Measurements from ENCODE around the gene ADGRG2.

ADGRG2 gene

DNA sequence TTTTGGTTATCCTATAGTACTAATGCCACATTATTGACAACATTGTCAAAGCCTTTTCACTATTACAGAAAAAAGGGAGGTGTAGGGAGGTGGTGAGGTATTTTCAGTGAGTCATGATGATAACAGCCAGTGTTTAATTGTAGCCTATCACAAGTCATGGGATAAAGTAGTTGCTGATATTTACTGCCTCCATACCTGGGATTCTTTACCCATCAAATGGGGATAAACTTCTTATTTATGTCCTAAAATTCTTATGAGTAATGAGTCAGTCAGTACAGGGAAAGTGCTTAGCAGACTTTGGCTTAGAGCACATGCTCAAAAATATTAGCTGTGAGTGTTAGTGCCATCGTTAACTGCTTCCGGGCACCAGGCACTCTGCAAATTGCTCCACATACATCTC is 25.7 kb downstream of the ADGRG2 start:
- TF ChIP-seq TOX (CRISPR knock-in tag; IDR thresholded peaks at IDR 0.05; ENCODE audit: borderline replicate concordance) (no peak), ISL1 (CRISPR knock-in tag; IDR thresholded peaks at IDR 0.05) (no peak), ZNF8 (CRISPR knock-in tag; IDR thresholded peaks at IDR 0.05) (no peak), ZC3H10 (CRISPR knock-in tag; IDR thresholded peaks at IDR 0.05) (no peak), CSDC2 (CRISPR knock-in tag; IDR thresholded peaks at IDR 0.05) (no peak), OSR1 (CRISPR knock-in tag; IDR thresholded peaks at IDR 0.05) (no peak), RARB (CRISPR knock-in tag; IDR thresholded peaks at IDR 0.05) (no peak), SNAI2 (CRISPR knock-in tag; IDR thresholded peaks at IDR 0.05) (no peak), GLIS3 (CRISPR knock-in tag; IDR thresholded peaks at IDR 0.05) (no peak)
- TF ChIP-seq, protein P1, sequence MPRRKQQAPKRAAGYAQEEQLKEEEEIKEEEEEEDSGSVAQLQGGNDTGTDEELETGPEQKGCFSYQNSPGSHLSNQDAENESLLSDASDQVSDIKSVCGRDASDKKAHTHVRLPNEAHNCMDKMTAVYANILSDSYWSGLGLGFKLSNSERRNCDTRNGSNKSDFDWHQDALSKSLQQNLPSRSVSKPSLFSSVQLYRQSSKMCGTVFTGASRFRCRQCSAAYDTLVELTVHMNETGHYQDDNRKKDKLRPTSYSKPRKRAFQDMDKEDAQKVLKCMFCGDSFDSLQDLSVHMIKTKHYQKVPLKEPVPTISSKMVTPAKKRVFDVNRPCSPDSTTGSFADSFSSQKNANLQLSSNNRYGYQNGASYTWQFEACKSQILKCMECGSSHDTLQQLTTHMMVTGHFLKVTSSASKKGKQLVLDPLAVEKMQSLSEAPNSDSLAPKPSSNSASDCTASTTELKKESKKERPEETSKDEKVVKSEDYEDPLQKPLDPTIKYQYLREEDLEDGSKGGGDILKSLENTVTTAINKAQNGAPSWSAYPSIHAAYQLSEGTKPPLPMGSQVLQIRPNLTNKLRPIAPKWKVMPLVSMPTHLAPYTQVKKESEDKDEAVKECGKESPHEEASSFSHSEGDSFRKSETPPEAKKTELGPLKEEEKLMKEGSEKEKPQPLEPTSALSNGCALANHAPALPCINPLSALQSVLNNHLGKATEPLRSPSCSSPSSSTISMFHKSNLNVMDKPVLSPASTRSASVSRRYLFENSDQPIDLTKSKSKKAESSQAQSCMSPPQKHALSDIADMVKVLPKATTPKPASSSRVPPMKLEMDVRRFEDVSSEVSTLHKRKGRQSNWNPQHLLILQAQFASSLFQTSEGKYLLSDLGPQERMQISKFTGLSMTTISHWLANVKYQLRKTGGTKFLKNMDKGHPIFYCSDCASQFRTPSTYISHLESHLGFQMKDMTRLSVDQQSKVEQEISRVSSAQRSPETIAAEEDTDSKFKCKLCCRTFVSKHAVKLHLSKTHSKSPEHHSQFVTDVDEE (CRISPR knock-in tag; IDR thresholded peaks at IDR 0.05), result no peak
- TF ChIP-seq, protein P2, sequence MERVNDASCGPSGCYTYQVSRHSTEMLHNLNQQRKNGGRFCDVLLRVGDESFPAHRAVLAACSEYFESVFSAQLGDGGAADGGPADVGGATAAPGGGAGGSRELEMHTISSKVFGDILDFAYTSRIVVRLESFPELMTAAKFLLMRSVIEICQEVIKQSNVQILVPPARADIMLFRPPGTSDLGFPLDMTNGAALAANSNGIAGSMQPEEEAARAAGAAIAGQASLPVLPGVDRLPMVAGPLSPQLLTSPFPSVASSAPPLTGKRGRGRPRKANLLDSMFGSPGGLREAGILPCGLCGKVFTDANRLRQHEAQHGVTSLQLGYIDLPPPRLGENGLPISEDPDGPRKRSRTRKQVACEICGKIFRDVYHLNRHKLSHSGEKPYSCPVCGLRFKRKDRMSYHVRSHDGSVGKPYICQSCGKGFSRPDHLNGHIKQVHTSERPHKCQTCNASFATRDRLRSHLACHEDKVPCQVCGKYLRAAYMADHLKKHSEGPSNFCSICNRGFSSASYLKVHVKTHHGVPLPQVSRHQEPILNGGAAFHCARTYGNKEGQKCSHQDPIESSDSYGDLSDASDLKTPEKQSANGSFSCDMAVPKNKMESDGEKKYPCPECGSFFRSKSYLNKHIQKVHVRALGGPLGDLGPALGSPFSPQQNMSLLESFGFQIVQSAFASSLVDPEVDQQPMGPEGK (CRISPR knock-in tag; IDR thresholded peaks at IDR 0.05; ENCODE audit: borderline replicate concordance), result no peak
- TF ChIP-seq, protein P3, sequence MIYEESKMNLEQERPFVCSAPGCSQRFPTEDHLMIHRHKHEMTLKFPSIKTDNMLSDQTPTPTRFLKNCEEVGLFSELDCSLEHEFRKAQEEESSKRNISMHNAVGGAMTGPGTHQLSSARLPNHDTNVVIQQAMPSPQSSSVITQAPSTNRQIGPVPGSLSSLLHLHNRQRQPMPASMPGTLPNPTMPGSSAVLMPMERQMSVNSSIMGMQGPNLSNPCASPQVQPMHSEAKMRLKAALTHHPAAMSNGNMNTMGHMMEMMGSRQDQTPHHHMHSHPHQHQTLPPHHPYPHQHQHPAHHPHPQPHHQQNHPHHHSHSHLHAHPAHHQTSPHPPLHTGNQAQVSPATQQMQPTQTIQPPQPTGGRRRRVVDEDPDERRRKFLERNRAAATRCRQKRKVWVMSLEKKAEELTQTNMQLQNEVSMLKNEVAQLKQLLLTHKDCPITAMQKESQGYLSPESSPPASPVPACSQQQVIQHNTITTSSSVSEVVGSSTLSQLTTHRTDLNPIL (CRISPR knock-in tag; IDR thresholded peaks at IDR 0.05; ENCODE audit: low read depth), result no peak
- no peak for ATAC-seq

DNA sequence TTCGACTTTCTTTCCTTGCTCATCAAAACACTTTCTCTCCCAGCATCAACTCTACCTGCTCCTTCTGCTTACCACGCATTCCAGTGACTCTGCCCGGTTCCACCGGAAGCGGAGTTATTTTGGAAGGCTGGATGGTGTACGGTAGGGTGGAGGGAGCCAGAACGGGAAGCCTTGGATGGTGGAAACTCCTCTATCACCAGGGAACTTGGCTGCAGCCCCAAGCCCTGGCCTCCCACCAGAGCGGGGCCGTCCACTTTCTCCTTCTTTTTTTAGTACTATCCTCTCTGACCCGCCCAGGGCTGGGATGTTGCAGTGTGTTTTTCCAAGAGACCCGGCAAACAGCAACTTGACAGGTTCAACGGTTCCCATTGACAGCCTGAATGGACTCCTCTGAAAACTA is 27.6 kb downstream of the ADGRG2 start:
- no peak for ATAC-seq
- TF ChIP-seq ZNF8 (CRISPR knock-in tag; IDR thresholded peaks at IDR 0.05) (no peak), RARB (CRISPR knock-in tag; IDR thresholded peaks at IDR 0.05) (no peak), ZNF70 (CRISPR knock-in tag; IDR thresholded peaks at IDR 0.05) (no peak), ZFP3 (CRISPR knock-in tag; IDR thresholded peaks at IDR 0.05) (no peak), PPARA (CRISPR knock-in tag; IDR thresholded peaks at IDR 0.05; ENCODE audit: borderline replicate concordance) (no peak)
- TF ChIP-seq, protein P2 (CRISPR knock-in tag; IDR thresholded peaks at IDR 0.05; ENCODE audit: borderline replicate concordance), result no peak
- TF ChIP-seq, protein P3 (CRISPR knock-in tag; IDR thresholded peaks at IDR 0.05; ENCODE audit: low read depth), result no peak
- TF ChIP-seq, protein P4, sequence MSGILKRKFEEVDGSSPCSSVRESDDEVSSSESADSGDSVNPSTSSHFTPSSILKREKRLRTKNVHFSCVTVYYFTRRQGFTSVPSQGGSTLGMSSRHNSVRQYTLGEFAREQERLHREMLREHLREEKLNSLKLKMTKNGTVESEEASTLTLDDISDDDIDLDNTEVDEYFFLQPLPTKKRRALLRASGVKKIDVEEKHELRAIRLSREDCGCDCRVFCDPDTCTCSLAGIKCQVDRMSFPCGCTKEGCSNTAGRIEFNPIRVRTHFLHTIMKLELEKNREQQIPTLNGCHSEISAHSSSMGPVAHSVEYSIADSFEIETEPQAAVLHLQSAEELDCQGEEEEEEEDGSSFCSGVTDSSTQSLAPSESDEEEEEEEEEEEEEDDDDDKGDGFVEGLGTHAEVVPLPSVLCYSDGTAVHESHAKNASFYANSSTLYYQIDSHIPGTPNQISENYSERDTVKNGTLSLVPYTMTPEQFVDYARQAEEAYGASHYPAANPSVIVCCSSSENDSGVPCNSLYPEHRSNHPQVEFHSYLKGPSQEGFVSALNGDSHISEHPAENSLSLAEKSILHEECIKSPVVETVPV (CRISPR knock-in tag; IDR thresholded peaks at IDR 0.05), result no peak

DNA sequence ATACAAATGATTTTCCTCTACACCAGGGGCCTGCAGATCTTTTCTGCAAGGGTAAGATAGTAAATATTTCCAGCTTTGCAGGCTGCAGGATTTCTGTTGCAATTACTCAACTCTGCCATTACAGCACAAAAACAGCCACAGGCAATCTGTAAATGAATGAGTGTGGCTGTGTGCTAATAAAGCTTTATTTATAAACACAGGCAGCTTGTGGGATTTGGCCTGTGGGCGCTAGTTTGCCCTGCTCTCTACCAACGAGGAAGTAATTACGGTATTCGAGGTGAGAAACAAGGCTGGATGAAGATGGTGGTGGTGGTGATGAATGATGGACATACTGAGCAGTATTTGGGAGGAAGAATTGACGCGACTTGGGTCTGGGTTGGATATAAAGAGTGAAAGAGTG is 30.7 kb downstream of the ADGRG2 start:
- no peak for ATAC-seq
- TF ChIP-seq ARNTL (CRISPR knock-in tag; IDR thresholded peaks at IDR 0.05; ENCODE audit: borderline replicate concordance, low read depth) (no peak), ESRRG (CRISPR knock-in tag; IDR thresholded peaks at IDR 0.05) (no peak), ZFP30 (CRISPR knock-in tag; IDR thresholded peaks at IDR 0.05) (no peak), ZFP3 (CRISPR knock-in tag; IDR thresholded peaks at IDR 0.05) (no peak), GLIS3 (CRISPR knock-in tag; IDR thresholded peaks at IDR 0.05) (no peak), ZNF70 (CRISPR knock-in tag; IDR thresholded peaks at IDR 0.05) (no peak), RARB (CRISPR knock-in tag; IDR thresholded peaks at IDR 0.05) (no peak), ZC3H10 (CRISPR knock-in tag; IDR thresholded peaks at IDR 0.05) (no peak)
- TF ChIP-seq, protein P3 (CRISPR knock-in tag; IDR thresholded peaks at IDR 0.05; ENCODE audit: low read depth), result no peak

Measured in SK-N-SH treated with all-trans-retinoic acid at 6 μM for 48 hours (cell line).